GM21528 (cell line): ENCODE results near the gene PTK6.
"Not testable (repeated sequence)": the region's sequence is repeated elsewhere in the genome, so short reads cannot be mapped to it uniquely, and the experiment has no call there.

Experiments used
- ATAC-seq: cut with Tn5 transposase; IDR thresholded peaks from one replicate; pipeline ENCODE4 v1.9.1; 2021; ENCODE audit warnings: mild to moderate bottlenecking, moderate library complexity; ENCODE audit not compliant: unreplicated experiment, low FRiP score

PTK6 gene

DNA sequence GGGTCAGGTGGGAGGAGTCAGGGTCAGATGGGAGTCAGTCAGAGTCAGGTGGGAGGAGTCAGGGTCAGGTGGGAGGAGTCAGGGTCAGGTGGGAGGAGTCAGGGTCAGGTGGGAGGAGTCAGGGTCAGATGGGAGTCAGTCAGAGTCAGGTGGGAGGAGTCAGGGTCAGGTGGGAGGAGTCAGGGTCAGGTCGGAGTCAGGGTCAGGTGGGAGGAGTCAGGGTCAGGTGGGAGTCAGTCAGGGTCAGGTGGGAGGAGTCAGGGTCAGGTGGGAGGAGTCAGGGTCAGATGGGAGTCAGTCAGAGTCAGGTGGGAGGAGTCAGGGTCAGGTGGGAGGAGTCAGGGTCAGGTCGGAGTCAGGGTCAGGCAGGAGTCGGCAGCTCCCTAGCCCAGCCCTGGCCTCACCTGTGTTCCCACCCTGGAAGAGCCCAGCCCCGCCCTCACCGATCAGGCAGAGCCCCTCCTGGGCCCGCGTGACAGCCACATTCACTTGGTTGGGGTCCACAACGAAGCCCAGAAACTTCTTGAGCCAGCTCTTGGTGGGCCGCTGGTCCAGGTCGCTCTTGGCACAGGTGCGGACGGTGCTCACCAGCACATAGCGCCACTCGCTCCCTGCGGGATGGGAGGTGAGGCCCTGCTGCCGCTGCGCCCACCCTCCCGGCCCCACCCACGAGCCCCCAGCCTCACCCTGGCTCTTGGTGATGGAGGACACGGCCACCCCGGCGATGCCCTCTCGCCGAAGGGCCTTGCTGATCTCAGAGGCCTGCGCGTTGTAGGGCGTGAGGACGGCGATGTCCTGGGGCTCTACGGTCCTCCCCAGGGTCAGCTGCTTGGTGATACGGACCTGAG lies 22.5 kb upstream of the PTK6 start:
- not testable (repeated sequence) for ATAC-seq

- no peak for ATAC-seq
Observed at GRCh38 chr20:63558804-63559484, 21.8 kb upstream of the PTK6 start.

GRCh38 chr20:63557481-63557891 lies 20.3 kb upstream of the PTK6 start:
- ATAC-seq = no peak

- ATAC-seq = no peak
Observed at GRCh38 chr20:63556873-63557478, 19.8 kb upstream of the PTK6 start.

DNA sequence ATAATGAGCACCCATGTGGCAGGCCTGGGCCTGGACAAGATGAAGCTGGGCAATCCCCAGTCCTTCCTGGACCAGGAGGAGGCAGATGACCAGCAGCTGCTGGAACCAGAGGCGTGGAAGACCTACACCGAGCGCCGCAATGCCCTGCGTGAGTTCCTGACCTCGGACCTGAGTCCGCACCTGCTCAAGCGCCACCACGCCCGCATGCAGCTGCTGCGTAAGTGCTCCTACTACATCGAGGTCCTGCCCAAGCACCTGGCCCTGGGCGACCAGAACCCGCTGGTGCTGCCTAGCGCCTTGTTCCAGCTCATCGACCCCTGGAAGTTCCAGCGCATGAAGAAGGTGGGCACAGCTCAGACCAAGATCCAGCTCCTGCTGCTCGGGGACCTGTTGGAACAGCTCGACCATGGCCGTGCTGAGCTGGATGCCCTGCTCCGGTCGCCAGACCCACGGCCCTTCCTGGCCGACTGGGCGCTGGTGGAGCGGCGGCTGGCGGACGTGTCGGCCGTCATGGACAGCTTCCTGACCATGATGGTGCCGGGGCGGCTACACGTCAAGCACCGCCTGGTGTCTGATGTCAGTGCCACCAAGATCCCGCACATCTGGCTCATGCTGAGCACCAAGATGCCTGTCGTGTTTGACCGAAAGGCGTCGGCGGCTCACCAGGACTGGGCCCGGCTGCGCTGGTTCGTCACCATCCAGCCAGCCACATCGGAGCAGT lies 18.6 kb upstream of the PTK6 start:
- ATAC-seq = no peak

- no peak for ATAC-seq
Observed at GRCh38 chr20:63554361-63555278, 17.4 kb upstream of the PTK6 start.

- peak; percentile 20 for ATAC-seq
Observed at GRCh38 chr20:63553933-63554290, 16.7 kb upstream of the PTK6 start, which contains the start of gene FNDC11. FNDC11 (plus strand) TSS chr20:63554159; CDS start chr20:63555664, 1,505 bp downstream.

- peak; percentile 39 for ATAC-seq
Observed at GRCh38 chr20:63553251-63553932, 16.2 kb upstream of the PTK6 start.

DNA sequence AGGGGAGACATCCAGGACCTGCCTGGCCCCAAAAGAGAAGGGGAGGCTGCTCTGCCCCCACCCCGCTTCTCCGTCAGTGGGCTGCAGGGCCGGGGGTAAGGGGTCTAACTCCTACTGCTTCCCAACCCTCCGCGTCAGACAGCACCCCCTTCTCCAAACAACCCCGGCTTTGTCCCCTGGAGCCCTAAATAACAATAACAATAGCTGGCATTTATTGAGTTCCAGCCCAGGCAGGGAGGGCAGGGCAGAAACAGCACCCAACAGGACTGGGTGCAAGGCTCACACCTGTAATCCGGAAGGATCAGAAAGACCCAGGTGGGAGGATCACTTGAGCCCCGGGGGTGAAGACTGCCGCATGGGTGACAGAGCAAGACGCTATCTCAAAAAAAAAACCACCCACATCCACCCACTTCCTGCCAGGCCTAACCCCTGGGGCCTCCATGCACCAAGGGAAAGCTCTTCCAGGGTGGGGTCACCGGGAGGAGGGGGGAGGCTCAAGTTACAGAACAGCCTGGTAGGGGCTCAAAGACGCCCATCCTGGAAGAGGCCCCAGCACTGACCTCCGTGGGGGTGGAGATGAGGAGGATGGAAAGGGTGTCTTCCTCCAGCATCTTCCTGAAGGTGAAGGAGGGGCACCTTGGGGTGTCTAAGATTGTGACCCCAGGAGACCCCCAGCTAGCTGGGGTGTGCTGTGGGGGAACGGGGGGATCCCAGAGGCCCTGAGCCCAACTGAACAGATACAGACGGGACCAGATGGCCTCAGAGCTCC lies 15.5 kb upstream of the PTK6 start:
- peak; percentile 36 for ATAC-seq

- ATAC-seq = no peak
Observed at GRCh38 chr20:63551068-63551467, 13.9 kb upstream of the PTK6 start.

- no peak for ATAC-seq
Observed at GRCh38 chr20:63549679-63550282, 12.6 kb upstream of the PTK6 start.

- ATAC-seq = no peak
Observed at GRCh38 chr20:63549019-63549418, 11.8 kb upstream of the PTK6 start.

GRCh38 chr20:63548542-63548941 lies 11.4 kb upstream of the PTK6 start:
- no peak for ATAC-seq

- no peak for ATAC-seq
Observed at GRCh38 chr20:63547725-63548480, 10.7 kb upstream of the PTK6 start, which contains the start of gene SRMS. SRMS (minus strand) TSS chr20:63547749; CDS start chr20:63547463, 286 bp downstream.

DNA sequence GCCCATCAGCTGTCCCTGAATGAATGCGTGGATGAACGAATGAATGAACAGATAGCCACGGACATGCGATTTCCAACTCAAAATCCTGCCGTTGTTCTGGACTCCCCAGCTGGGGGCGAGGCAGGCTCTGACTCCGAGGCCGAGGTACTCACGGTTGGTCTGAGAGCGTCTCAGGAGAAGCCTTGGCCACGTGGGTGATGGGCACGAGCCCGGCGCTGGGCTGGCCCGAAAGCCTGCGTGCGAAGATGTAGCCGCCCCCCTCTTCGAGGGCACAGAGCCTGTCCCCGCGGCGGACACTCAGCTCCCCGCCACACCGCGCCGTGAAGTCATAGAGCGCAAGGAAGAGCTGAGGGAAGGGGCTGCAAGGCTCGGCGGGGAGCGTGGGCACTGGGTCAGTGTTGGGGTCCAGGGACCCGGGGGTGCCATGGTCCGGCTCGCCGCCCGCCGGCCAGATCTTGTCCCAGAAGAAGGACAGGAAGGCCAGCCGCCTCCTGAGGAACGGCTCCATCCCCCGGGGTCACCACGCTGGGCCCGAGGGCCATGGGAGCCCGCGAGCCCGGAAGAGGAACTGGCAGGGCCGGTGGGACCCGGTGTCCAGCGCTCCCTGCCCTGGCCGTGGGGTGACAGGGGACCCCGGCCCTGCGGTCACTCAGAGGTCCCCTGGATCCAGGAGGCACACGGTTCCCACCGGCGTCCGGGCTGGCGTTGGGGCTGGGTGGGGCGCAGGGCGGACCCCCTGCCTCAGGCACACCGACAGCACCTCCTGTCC lies 10.0 kb upstream of the PTK6 start:
- no peak for ATAC-seq

DNA sequence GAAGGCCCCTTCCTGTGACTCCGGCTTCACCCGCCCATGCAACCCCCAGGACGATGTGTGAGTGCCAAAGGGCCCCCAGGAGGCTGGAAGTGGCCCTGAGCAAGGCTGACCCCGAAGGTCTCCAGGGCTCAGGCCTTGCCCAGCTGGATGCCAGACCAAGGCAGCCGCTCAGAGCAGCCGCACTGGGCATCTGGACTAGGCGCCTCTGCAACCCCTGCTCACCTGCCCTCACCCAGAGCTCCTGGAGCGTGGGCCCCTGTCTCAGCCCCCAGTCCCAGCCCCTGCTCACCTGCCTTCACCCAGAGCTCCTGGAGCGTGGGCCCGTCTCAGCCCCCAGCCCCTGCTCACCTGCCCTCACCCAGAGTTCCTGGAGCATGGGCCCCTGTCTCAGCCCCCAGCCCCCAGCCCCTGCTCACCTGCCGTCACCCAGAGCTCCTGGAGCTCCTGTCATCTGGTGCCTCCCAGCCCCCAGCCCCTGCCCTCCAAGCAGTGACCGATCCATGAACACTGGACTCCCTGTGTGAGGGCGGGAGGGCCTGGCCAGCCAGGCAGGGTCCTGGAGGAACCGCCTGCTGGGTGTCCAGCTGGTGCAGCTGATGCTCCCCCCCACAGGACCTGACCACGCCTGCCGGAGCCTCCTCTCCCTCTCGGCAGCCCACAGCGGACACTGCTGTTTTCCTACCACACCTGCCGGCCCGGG lies 9.2 kb upstream of the PTK6 start:
- ATAC-seq = no peak
